HepG2 (cell line): Measurements from ENCODE around the gene FMNL2.

Experiments
- GABPA ChIP-seq, 2 experiments: IDR thresholded peaks; 2 replicates each; pipeline ENCODE4 v1.6.1; 2011 to 2016; ENCODE audit warnings: low read depth in 2 of 2, low read length in 1 of 2, missing biosample characterization in 1 of 2, missing genetic modification characterization in 1 of 2
- HDAC1 ChIP-seq: sonication (generic); formaldehyde crosslinking; IDR thresholded peaks from 2 replicates; pipeline ENCODE4 v1.5.1; 2020; ENCODE audit warnings: mild to moderate bottlenecking, missing genetic modification reagents
- JUN ChIP-seq: sonication (generic); formaldehyde crosslinking; IDR thresholded peaks from 2 replicates; pipeline ENCODE4 v1.4.0; 2020; ENCODE audit warnings: mild to moderate bottlenecking, missing genetic modification reagents
- SP2 ChIP-seq: sonication (generic); formaldehyde crosslinking; IDR thresholded peaks from 2 replicates; pipeline ENCODE4 v1.5.1; 2020; ENCODE audit warnings: mild to moderate bottlenecking, missing genetic modification reagents
- TOPORS ChIP-seq: sonication (generic); formaldehyde crosslinking; IDR thresholded peaks from 2 replicates; pipeline ENCODE4 v1.8.0; 2023; ENCODE audit warnings: mild to moderate bottlenecking, missing genetic modification reagents
- ZFP36 ChIP-seq: fragments of 150-350 bp; IDR thresholded peaks from 2 replicates; pipeline ENCODE4 v1.6.1; 2018; ENCODE audit warnings: borderline replicate concordance, low read length, low read depth; ENCODE audit not compliant: partially characterized antibody
- TF ChIP-seq, protein P1 (sequence below): sonication (generic); formaldehyde crosslinking; IDR thresholded peaks from 2 replicates; pipeline ENCODE4 v1.5.0; 2020; ENCODE audit warnings: mild to moderate bottlenecking, missing genetic modification reagents, moderate library complexity
- TF ChIP-seq, protein P2 (sequence below): sonication (generic); formaldehyde crosslinking; IDR thresholded peaks from 2 replicates; pipeline ENCODE4 v1.4.0; 2020; ENCODE audit warnings: missing genetic modification reagents

DNA sequence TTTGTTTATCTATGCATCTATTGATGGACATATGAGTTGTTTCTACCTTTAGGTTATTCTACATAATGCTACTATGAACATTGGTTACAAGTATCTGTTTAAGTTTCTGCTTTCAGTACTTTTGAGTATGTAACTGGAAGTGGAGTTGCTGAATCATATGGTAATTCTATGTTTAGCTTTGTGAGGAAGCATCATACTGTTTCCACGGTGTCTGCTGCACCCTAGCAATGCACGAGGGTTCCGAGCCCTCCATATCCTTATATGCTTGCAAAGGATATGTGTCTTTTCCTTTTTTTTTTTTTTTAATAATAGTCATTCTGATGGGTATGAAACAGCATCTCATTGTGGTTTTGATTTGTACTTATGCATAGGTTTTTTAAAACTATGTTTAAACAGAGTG is 83.7 kb downstream of the FMNL2 start:
- no peak for TF ChIP-seq JUN (CRISPR knock-in tag)
- TF ChIP-seq TOPORS (CRISPR knock-in tag), result no peak
- TF ChIP-seq, protein P1, sequence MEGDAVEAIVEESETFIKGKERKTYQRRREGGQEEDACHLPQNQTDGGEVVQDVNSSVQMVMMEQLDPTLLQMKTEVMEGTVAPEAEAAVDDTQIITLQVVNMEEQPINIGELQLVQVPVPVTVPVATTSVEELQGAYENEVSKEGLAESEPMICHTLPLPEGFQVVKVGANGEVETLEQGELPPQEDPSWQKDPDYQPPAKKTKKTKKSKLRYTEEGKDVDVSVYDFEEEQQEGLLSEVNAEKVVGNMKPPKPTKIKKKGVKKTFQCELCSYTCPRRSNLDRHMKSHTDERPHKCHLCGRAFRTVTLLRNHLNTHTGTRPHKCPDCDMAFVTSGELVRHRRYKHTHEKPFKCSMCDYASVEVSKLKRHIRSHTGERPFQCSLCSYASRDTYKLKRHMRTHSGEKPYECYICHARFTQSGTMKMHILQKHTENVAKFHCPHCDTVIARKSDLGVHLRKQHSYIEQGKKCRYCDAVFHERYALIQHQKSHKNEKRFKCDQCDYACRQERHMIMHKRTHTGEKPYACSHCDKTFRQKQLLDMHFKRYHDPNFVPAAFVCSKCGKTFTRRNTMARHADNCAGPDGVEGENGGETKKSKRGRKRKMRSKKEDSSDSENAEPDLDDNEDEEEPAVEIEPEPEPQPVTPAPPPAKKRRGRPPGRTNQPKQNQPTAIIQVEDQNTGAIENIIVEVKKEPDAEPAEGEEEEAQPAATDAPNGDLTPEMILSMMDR, result no peak
- TF ChIP-seq GABPA (IDR thresholded peaks at IDR 0.05; ENCODE audit: low read depth, low read length), result no peak
- TF ChIP-seq GABPA (CRISPR knock-in tag; IDR thresholded peaks at IDR 0.05; ENCODE audit: low read depth), result no peak
- TF ChIP-seq, protein P2, sequence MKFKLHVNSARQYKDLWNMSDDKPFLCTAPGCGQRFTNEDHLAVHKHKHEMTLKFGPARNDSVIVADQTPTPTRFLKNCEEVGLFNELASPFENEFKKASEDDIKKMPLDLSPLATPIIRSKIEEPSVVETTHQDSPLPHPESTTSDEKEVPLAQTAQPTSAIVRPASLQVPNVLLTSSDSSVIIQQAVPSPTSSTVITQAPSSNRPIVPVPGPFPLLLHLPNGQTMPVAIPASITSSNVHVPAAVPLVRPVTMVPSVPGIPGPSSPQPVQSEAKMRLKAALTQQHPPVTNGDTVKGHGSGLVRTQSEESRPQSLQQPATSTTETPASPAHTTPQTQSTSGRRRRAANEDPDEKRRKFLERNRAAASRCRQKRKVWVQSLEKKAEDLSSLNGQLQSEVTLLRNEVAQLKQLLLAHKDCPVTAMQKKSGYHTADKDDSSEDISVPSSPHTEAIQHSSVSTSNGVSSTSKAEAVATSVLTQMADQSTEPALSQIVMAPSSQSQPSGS (CRISPR knock-in tag), result no peak
- TF ChIP-seq ZFP36, result no peak
- no peak for TF ChIP-seq HDAC1 (CRISPR knock-in tag)
- no peak for TF ChIP-seq SP2 (CRISPR knock-in tag)
